Loucy (cell line): ENCODE data around the gene ZIC3.

Experiments
- EZH2phosphoT487 ChIP-seq: fragments of 200-600 bp; IDR thresholded peaks from 2 replicates; pipeline ENCODE4 v1.6.1; 2018; ENCODE audit warnings: antibody characterized with exemption, mild to moderate bottlenecking, moderate library complexity, borderline replicate concordance
- TF ChIP-seq, protein P1 (sequence below): fragments of 200-600 bp; sonication (generic); conservative IDR thresholded peaks from 2 replicates; pipeline ENCODE4 v1.5.1; 2014; ENCODE audit warnings: mild to moderate bottlenecking, antibody characterized with exemption, low read length

DNA sequence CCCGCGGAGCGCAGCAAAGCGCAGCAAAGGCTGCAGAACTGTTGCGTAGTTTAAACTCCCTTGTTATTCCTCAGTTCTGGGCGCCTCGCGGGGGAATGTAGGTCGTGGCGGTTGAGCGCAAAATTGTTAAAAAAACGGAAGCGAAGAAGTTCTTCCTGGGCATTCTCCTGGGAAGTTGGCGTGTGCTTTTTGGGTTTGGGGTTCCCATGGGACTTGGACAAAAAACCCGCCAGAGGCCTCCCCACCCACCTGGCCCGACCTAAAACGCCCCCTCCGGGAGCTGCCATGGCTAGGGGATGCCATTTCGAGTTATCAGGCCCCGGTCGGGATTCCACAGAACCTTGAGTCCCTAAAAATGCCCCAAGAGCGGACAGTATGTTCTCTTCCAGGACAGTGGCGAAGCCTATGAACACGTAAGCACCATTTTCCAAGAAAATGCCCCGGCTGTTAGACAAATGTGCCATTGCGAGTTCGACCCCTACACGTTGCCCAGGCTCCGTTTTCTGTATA is 8.9 kb downstream of the ZIC3 start:
- TF ChIP-seq, protein P1, sequence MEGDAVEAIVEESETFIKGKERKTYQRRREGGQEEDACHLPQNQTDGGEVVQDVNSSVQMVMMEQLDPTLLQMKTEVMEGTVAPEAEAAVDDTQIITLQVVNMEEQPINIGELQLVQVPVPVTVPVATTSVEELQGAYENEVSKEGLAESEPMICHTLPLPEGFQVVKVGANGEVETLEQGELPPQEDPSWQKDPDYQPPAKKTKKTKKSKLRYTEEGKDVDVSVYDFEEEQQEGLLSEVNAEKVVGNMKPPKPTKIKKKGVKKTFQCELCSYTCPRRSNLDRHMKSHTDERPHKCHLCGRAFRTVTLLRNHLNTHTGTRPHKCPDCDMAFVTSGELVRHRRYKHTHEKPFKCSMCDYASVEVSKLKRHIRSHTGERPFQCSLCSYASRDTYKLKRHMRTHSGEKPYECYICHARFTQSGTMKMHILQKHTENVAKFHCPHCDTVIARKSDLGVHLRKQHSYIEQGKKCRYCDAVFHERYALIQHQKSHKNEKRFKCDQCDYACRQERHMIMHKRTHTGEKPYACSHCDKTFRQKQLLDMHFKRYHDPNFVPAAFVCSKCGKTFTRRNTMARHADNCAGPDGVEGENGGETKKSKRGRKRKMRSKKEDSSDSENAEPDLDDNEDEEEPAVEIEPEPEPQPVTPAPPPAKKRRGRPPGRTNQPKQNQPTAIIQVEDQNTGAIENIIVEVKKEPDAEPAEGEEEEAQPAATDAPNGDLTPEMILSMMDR = no peak
- no peak for TF ChIP-seq EZH2phosphoT487
